ENCODE results near the gene FXYD6.

- TF ChIP-seq CTCF (IDR thresholded peaks at IDR 0.05; ENCODE audit: low read depth, low read length) (no peak), MYC (IDR thresholded peaks at IDR 0.05; ENCODE audit: low read depth, low read length) (no peak), POLR2A (IDR thresholded peaks at IDR 0.05; ENCODE audit: extremely low read depth, insufficient read length) (no peak)
- TF ChIP-seq, protein P1, sequence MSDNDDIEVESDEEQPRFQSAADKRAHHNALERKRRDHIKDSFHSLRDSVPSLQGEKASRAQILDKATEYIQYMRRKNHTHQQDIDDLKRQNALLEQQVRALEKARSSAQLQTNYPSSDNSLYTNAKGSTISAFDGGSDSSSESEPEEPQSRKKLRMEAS (IDR thresholded peaks at IDR 0.05; ENCODE audit: low read depth, low read length), result no peak
Observed at GRCh38 chr11:117906710-117907109, 30.3 kb upstream of the FXYD6 start.

All from NB4 (cell line).